H9 (cell line): ENCODE results near the gene CCDC91. TPM values are rescaled to one million over a fixed set of nuclear protein-coding genes. Genes with fewer than 3 reads are reported as not detected.

ENCODE experiments used
- DNase-seq: peaks from one replicate; pipeline ENCODE4 v3.0.0-alpha.2; 2017
- H2AFZ ChIP-seq: one replicate; pipeline ENCODE4 v1.6.1; 2013; ENCODE audit warnings: mild to moderate bottlenecking, low read length, control low read depth, moderate library complexity
- H2AK5ac ChIP-seq: 2 replicates; pipeline ENCODE4 v1.6.1; 2013; ENCODE audit warnings: low read length, control low read depth, mixed read lengths; ENCODE audit not compliant: insufficient read length
- H2BK120ac ChIP-seq: one replicate; pipeline ENCODE4 v1.6.1; 2013; ENCODE audit warnings: low read depth, mild to moderate bottlenecking, low read length, control low read depth, inconsistent platforms; ENCODE audit not compliant: poor library complexity, severe bottlenecking
- H2BK12ac ChIP-seq: 2 replicates; pipeline ENCODE4 v1.6.1; 2013; ENCODE audit warnings: low read length, control low read depth, mixed read lengths, low read depth; ENCODE audit not compliant: insufficient read length
- H2BK15ac ChIP-seq: 2 replicates; pipeline ENCODE4 v1.6.1; 2013; ENCODE audit warnings: low read depth, low read length, control low read depth
- H2BK20ac ChIP-seq: one replicate; pipeline ENCODE4 v1.6.1; 2013; ENCODE audit warnings: low read depth, mild to moderate bottlenecking, low read length, control low read depth, inconsistent platforms; ENCODE audit not compliant: poor library complexity, severe bottlenecking
- H2BK5ac ChIP-seq: 2 replicates; pipeline ENCODE4 v1.6.1; 2013; ENCODE audit warnings: low read length, control low read depth, mixed read lengths; ENCODE audit not compliant: insufficient read length
- H3K14ac ChIP-seq: 2 replicates; pipeline ENCODE4 v1.6.1; 2013; ENCODE audit warnings: low read length, control low read depth; ENCODE audit not compliant: insufficient read depth
- H3K18ac ChIP-seq: 2 replicates; pipeline ENCODE4 v1.6.1; 2013; ENCODE audit warnings: low read depth, mild to moderate bottlenecking, mixed read lengths, low read length, control low read depth; ENCODE audit not compliant: insufficient read length
- H3K23ac ChIP-seq: 2 replicates; pipeline ENCODE4 v1.6.1; 2013; ENCODE audit warnings: low read length, control low read depth, mixed read lengths, low read depth; ENCODE audit not compliant: insufficient read length
- H3K23me2 ChIP-seq: 2 replicates; pipeline ENCODE4 v1.6.1; 2013; ENCODE audit warnings: low read depth, mild to moderate bottlenecking, mixed read lengths, low read length, control low read depth; ENCODE audit not compliant: insufficient read length, poor library complexity, severe bottlenecking
- H3K27ac ChIP-seq: 2 replicates; pipeline ENCODE4 v1.5.1; 2013; ENCODE audit warnings: low read length, control low read depth, mixed read lengths, low read depth; ENCODE audit not compliant: insufficient read length
- H3K27me3 ChIP-seq: 2 replicates; pipeline ENCODE4 v1.6.1; 2013; ENCODE audit warnings: low read length, control low read depth, inconsistent platforms; ENCODE audit not compliant: insufficient read depth
- H3K4ac ChIP-seq: 2 replicates; pipeline ENCODE4 v1.6.1; 2013; ENCODE audit warnings: low read depth, mild to moderate bottlenecking, control low read depth, inconsistent platforms, low read length, moderate library complexity
- H3K4me1 ChIP-seq: 2 replicates; pipeline ENCODE4 v1.6.1; 2013; ENCODE audit warnings: low read length, control low read depth, inconsistent platforms; ENCODE audit not compliant: insufficient read depth
- H3K4me2 ChIP-seq: 2 replicates; pipeline ENCODE4 v1.6.1; 2013; ENCODE audit warnings: low read length, control low read depth, mixed read lengths; ENCODE audit not compliant: insufficient read length, insufficient read depth
- H3K56ac ChIP-seq: 2 replicates; pipeline ENCODE4 v1.6.1; 2013; ENCODE audit warnings: low read depth, mild to moderate bottlenecking, mixed read lengths, low read length, control low read depth; ENCODE audit not compliant: insufficient read length
- H3K79me1 ChIP-seq: 2 replicates; pipeline ENCODE4 v1.6.1; 2013; ENCODE audit warnings: low read depth, mild to moderate bottlenecking, moderate library complexity, low read length, control low read depth, inconsistent platforms; ENCODE audit not compliant: insufficient read depth, poor library complexity, severe bottlenecking
- H3K79me2 ChIP-seq: 2 replicates; pipeline ENCODE4 v1.6.1; 2013; ENCODE audit warnings: low read length, control low read depth, inconsistent platforms; ENCODE audit not compliant: insufficient read depth
- H3K9ac ChIP-seq: 2 replicates; pipeline ENCODE4 v1.6.1; 2013; ENCODE audit warnings: low read length, control low read depth, mixed read lengths; ENCODE audit not compliant: insufficient read length; ENCODE audit errors: extremely low read depth
- H3K9me3 ChIP-seq: one replicate; pipeline ENCODE4 v1.6.1; 2013; ENCODE audit warnings: low read depth, low read length, inconsistent platforms; ENCODE audit not compliant: control insufficient read depth
- H3T11ph ChIP-seq: one replicate; pipeline ENCODE4 v1.6.1; 2013; ENCODE audit warnings: mild to moderate bottlenecking, low read length, control low read depth, inconsistent platforms
- H4K20me1 ChIP-seq: one replicate; pipeline ENCODE4 v1.6.1; 2013; ENCODE audit not compliant: control insufficient read depth, insufficient read length, insufficient read depth
- H4K5ac ChIP-seq: 2 replicates; pipeline ENCODE4 v1.6.1; 2013; ENCODE audit warnings: low read depth, mild to moderate bottlenecking, mixed read lengths, low read length, control low read depth; ENCODE audit not compliant: insufficient read length
- H4K8ac ChIP-seq: replicated peaks from 2 replicates; pipeline ENCODE4 v1.6.1; 2013; ENCODE audit warnings: low read length, control low read depth, mixed read lengths, low read depth; ENCODE audit not compliant: insufficient read length
- H4K91ac ChIP-seq: 2 replicates; pipeline ENCODE4 v1.6.1; 2013; ENCODE audit warnings: low read depth, mild to moderate bottlenecking, moderate library complexity, mixed read lengths, low read length, control low read depth; ENCODE audit not compliant: insufficient read length
- H3K27ac Mint-ChIP-seq, 3 experiments: 2 replicates in 2 of 3; 3 replicates in 1 of 3; pipeline ENCODE4 v1.8.0; 2020 to 2021; ENCODE audit warnings: mixed read lengths in 3 of 3, mild to moderate bottlenecking in 1 of 3, moderate library complexity in 1 of 3
- H3K27me3 Mint-ChIP-seq: 2 replicates; pipeline ENCODE4 v1.8.0; 2021; ENCODE audit warnings: low read depth, mild to moderate bottlenecking, moderate library complexity, mixed read lengths
- H3K36me3 Mint-ChIP-seq, 3 experiments: 2 replicates in 2 of 3; 3 replicates in 1 of 3; pipeline ENCODE4 v1.8.0; 2020 to 2021; ENCODE audit warnings: low read depth in 3 of 3, mixed read lengths in 3 of 3; ENCODE audit not compliant: insufficient read depth in 1 of 3
- H3K4me1 Mint-ChIP-seq, 2 experiments: 2 replicates each; pipeline ENCODE4 v1.8.0; 2020; ENCODE audit warnings: mixed read lengths in 2 of 2
- H3K4me3 Mint-ChIP-seq, 2 experiments: 2 replicates in 1 of 2; 3 replicates in 1 of 2; pipeline ENCODE4 v1.8.0; 2020 to 2021; ENCODE audit warnings: mild to moderate bottlenecking in 2 of 2, mixed read lengths in 2 of 2, moderate library complexity in 1 of 2
- H3K9me3 Mint-ChIP-seq, 2 experiments: 2 replicates in 1 of 2; 3 replicates in 1 of 2; pipeline ENCODE4 v1.8.0; 2020; ENCODE audit warnings: mild to moderate bottlenecking in 2 of 2, mixed read lengths in 2 of 2, moderate library complexity in 1 of 2
- CTCF ChIP-seq: fragments of 200-600 bp; sonication (generic); conservative IDR thresholded peaks from 3 replicates; pipeline ENCODE4 v1.8.0; 2021; ENCODE audit warnings: antibody characterized with exemption, mild to moderate bottlenecking
- total RNA-seq: library from RNA; stranded (reverse); gene quantifications from 2 replicates; pipeline ENCODE4 v1.2.1, GENCODE V29; 2021

The CCDC91 gene
- total RNA-seq, 1 experiment from 2014 or later, result 22.7 TPM

DNA sequence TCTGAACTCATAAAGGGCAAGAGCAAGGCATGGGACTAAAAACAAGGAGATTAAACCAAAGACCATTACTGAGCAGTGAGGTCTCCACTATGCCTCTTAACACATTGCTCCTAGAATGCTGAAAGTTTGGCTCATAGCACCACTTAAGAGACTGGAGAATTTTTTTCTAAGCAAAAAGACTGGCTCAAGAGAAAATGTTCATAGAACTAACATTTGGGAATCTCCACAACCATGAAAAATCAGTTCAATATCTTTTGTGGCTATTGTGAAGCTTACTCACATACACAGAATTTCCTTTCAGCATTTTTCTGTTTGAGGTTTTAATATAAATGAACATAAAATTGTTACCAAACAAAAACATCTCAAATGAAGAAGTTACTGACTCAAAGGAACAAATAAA, 255.8 kb downstream of the CCDC91 start:
- no peaks in the 10 kb centered on the region for H3K23me2 ChIP-seq
- H3K79me1 ChIP-seq, result no peaks in the 10 kb centered on the region
- no peaks in the 10 kb centered on the region for H3K79me2 ChIP-seq
- no peak overlapping the region for H2BK12ac ChIP-seq
- no peak overlapping the region for H3K4ac ChIP-seq
- H3K9ac ChIP-seq, result no peak overlapping the region
- no peak overlapping the region for H3T11ph ChIP-seq
- TF ChIP-seq CTCF, result no peak
- no peak overlapping the region for H3K14ac ChIP-seq
- no peak overlapping the region for H3K4me3 Mint-ChIP-seq
- no peak overlapping the region for H4K8ac ChIP-seq
- no peak overlapping the region for H4K5ac ChIP-seq
- H3K27ac ChIP-seq, result no peak overlapping the region
- H2BK5ac ChIP-seq, result no peak overlapping the region
- H3K27me3 ChIP-seq, result no peaks in the 10 kb centered on the region
- H3K27ac Mint-ChIP-seq, result peak overlapping the region in 1 of 3 experiments; percentile 36; a peak in 1 of 7 replicates
- DNase-seq, result no peak
- no peak overlapping the region for H2AK5ac ChIP-seq
- no peaks in the 10 kb centered on the region for H3K27me3 Mint-ChIP-seq
- H3K36me3 Mint-ChIP-seq, result no peaks in the 10 kb centered on the region
- no peaks in the 10 kb centered on the region for H3K9me3 Mint-ChIP-seq
- H2BK120ac ChIP-seq, result no peak overlapping the region
- H3K18ac ChIP-seq, result no peak overlapping the region
- H2BK20ac ChIP-seq, result no peak overlapping the region
- no peak overlapping the region for H3K4me2 ChIP-seq
- no peak overlapping the region for H3K23ac ChIP-seq
- H2BK15ac ChIP-seq, result no peak overlapping the region
- no peaks in the 10 kb centered on the region for H3K4me1 ChIP-seq
- no peaks in the 10 kb centered on the region for H4K20me1 ChIP-seq
- peaks cover 4% of the 10 kb centered on the region in 2 experiments for H3K4me1 Mint-ChIP-seq
- H3K56ac ChIP-seq, result no peak overlapping the region
- no peak overlapping the region for H2AFZ ChIP-seq
- H3K9me3 ChIP-seq, result no peaks in the 10 kb centered on the region
- H4K91ac ChIP-seq, result no peak overlapping the region
